IPS DF 4.7 (cell line): ENCODE results near the gene ZBED1.
"Not testable (repeated sequence)": the region's sequence is repeated elsewhere in the genome, so short reads cannot be mapped to it uniquely, and the experiment has no call there.

Experiments
- DNase-seq: peaks from one replicate; pipeline ENCODE4 v3.0.0-alpha.2; 2013; ENCODE audit warnings: low spot score; ENCODE audit errors: extremely low read depth

ZBED1 gene

GRCh38 chrX:2497961-2498780 is 2.6 kb downstream of the ZBED1 start:
- no peak for DNase-seq

GRCh38 chrX:2495595-2495994 is 5.2 kb downstream of the ZBED1 start:
- DNase-seq = no peak

GRCh38 chrX:2492531-2493218 is 8.1 kb downstream of the ZBED1 start:
- no peak for DNase-seq

GRCh38 chrX:2490634-2491033 is 10.1 kb downstream of the ZBED1 start:
- DNase-seq = no peak

GRCh38 chrX:2489446-2490445 is 11.0 kb downstream of the ZBED1 start:
- DNase-seq = no peak

GRCh38 chrX:2488621-2489285 is 12.0 kb downstream of the ZBED1 start:
- DNase-seq = no peak

- no peak for DNase-seq
These were observed 13.4 kb downstream of the ZBED1 start for GRCh38 chrX:2487366-2487765.

GRCh38 chrX:2486476-2487133 is 14.2 kb downstream of the ZBED1 start:
- no peak for DNase-seq

GRCh38 chrX:2485789-2486345 is 14.9 kb downstream of the ZBED1 start:
- DNase-seq = no peak

GRCh38 chrX:2484721-2485648 is 15.8 kb downstream of the ZBED1 start:
- no peak for DNase-seq

GRCh38 chrX:2484256-2484655 is 16.5 kb downstream of the ZBED1 start:
- no peak for DNase-seq

GRCh38 chrX:2483398-2484060 is 17.2 kb downstream of the ZBED1 start:
- DNase-seq = no peak

GRCh38 chrX:2481597-2481996 is 19.2 kb downstream of the ZBED1 start:
- not testable (repeated sequence) for DNase-seq

- DNase-seq = not testable (repeated sequence)
These were observed 20.8 kb downstream of the ZBED1 start for GRCh38 chrX:2479982-2480381.

- no peak for DNase-seq
These were observed 21.4 kb downstream of the ZBED1 start for GRCh38 chrX:2479420-2479780.

GRCh38 chrX:2478546-2479419 is 22.0 kb downstream of the ZBED1 start:
- no peak for DNase-seq

- DNase-seq = not testable (repeated sequence)
These were observed 23.5 kb downstream of the ZBED1 start for GRCh38 chrX:2477313-2477712.
